GM12801 (cell line): ENCODE results near the gene BARHL2.

Source experiments
- TF ChIP-seq, protein P1 (sequence below): IDR thresholded peaks from one replicate; pipeline ENCODE4 v1.5.1; 2011; ENCODE audit warnings: control low read depth; ENCODE audit not compliant: insufficient read length; ENCODE audit errors: extremely low read depth

The BARHL2 gene

DNA sequence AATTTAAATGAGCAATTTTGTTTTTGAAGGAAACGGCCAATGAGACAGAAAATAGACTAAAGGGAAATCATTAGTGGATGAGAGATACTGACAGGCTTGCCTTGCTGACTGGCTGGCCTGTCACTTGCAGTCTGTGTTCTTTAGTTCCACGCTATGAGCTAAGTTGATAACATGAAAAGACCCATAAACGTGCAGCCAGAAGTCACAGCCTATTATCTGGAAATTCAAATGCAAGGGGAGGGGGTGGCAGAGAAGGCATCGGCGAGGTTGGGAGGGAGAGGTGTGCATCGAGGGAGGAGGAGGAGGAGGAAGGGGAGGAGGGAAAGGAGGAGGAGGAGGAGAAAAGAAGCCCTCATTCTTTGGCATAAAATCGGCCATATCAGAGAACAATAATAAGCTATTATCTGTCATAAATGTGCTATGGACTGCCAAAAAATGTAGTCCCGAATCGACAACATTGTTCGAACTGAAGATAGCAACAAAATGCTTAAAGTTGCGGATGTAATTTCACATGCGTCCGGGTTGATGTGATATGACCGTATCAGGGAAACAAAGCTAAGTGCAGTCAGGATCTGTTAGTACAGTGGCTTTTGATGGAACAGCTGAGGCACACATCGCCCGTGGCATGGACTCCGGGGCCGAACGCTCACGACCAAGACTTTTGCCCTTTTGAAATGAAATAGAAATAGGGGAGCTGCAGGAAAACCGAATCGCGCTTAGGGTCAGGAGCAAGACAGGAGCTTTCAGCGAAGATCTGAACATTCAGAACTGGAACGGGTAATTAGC is 11.6 kb upstream of the BARHL2 start:
- TF ChIP-seq, protein P1, sequence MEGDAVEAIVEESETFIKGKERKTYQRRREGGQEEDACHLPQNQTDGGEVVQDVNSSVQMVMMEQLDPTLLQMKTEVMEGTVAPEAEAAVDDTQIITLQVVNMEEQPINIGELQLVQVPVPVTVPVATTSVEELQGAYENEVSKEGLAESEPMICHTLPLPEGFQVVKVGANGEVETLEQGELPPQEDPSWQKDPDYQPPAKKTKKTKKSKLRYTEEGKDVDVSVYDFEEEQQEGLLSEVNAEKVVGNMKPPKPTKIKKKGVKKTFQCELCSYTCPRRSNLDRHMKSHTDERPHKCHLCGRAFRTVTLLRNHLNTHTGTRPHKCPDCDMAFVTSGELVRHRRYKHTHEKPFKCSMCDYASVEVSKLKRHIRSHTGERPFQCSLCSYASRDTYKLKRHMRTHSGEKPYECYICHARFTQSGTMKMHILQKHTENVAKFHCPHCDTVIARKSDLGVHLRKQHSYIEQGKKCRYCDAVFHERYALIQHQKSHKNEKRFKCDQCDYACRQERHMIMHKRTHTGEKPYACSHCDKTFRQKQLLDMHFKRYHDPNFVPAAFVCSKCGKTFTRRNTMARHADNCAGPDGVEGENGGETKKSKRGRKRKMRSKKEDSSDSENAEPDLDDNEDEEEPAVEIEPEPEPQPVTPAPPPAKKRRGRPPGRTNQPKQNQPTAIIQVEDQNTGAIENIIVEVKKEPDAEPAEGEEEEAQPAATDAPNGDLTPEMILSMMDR, result no peak

DNA sequence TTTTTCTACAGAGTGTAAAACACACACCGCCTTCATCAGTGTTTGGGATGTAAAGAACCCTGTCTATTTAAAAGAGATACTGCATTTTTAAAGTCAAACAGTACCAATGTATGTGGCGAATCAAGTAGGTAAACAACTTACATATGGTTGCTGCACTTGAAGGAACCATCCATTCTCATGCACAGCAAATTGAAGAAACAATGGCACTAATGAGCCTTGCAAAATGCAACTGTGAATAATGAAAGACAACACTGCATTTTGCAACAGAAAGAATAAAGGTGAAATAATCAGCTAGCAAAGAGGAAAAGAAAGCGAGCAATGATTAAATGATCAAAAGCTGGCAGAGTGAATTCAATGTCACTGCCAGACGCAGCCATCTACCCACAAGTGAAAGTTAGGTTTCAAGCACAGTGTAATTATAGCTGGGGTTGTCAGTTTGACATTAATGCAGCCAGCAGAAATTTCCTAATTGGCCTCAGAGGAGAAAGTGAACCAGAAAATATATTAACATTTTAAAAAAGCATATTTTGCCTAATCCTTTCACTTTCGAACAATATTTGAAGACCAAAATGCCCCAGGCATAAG is 10.9 kb upstream of the BARHL2 start:
- TF ChIP-seq, protein P1, result no peak

- TF ChIP-seq, protein P1, result no peak
Measured at GRCh38 chr1:90726986-90727480, 9.9 kb upstream of the BARHL2 start.

GRCh38 chr1:90726425-90726985 is 9.4 kb upstream of the BARHL2 start:
- TF ChIP-seq, protein P1, result no peak

DNA sequence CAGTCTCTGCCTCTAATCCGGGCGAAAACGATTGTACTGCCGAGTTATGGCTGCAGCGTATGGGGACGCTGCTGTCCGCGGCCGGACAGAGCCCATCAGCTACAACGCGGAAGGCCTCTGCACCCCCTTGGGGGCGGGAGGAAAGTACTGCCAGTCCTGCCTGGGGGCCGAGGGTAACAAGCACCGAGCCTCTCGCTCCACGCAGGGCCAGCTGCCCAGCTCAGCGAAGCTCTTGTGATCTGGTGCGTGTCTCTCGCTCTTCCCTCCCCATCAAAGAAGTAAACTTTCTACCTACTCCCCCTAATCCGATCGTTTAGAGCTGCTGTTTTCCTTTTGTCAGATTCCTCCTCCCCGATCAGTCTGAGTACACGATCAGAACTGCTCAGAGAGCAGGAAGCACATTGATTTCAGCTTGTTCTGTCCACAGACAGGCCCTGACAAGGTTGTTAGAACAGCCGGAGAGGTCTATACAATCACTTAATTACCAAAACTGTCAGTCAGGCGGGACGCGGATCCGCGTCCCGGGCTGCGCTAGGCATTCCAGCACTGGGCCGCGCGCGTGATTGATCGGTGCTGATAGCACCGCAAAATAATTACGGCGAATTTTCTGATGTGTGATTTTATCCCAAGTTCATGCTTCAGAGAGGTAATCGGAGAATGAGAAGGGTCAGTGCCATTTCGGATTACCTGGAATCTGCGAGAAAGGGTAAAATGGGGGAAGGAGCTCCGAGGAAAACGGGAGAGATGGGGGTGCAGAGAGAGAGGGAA is 8.7 kb upstream of the BARHL2 start:
- TF ChIP-seq, protein P1, result no peak

DNA sequence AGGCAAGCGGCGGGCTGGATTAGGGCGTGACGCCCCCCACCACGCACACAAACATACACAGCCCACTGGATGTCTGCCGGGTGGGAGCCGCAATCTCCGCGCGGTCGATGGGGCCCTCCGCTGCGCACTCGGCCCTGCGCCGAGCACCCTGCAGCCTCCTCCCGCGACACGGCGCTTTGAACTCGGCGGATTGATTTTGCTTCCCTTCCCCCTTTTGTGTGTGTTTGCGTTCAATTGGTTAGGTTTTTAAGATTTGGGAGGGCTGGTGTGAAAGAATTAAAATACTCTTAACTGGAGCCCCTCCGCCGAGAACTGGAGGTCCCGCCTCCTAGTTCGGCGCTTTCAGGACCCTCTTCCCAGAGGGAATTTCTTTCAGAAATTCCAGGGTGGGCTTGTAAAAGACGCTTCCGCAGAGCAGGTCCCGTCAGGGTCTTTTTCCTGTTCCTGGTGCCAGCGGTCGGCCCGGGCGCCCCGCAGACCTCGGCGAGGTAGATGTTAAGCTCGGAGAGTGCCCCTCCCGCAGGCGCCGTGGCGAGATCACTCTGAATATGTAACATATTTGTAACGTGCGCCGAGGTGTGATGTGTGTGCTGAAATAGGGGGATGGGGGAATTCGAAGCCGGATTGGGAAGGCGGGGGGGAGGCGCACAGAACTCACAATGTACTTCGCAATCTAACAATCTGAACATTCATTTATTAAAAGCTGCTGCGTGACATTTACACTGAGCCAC is 8.0 kb upstream of the BARHL2 start:
- TF ChIP-seq, protein P1, result no peak
